HepG2 (cell line): ENCODE measurements around the gene TMEM222. TPM values are rescaled to one million over a fixed set of nuclear protein-coding genes. Genes with fewer than 3 reads are reported as not detected.

Experiments used
- ETV5 ChIP-seq: IDR thresholded peaks from 2 replicates; pipeline ENCODE4 v1.6.1; 2018; ENCODE audit warnings: missing biosample characterization, missing genetic modification reagents, inconsistent platforms, borderline replicate concordance
- HOXA5 ChIP-seq: sonication (generic); formaldehyde crosslinking; IDR thresholded peaks from 2 replicates; pipeline ENCODE4 v1.4.0; 2020; ENCODE audit warnings: missing genetic modification reagents
- SAP130 ChIP-seq: IDR thresholded peaks from 2 replicates; pipeline ENCODE4 v1.6.1; 2016; ENCODE audit warnings: low read depth
- SETDB1 ChIP-seq: sonication (generic); formaldehyde crosslinking; IDR thresholded peaks from 2 replicates; pipeline ENCODE4 v1.5.1; 2020; ENCODE audit warnings: missing genetic modification reagents, mild to moderate bottlenecking, borderline replicate concordance
- SNAPC4 ChIP-seq: sonication (generic); formaldehyde crosslinking; IDR thresholded peaks from 2 replicates; pipeline ENCODE4 v1.4.0; 2020; ENCODE audit warnings: mild to moderate bottlenecking, missing genetic modification reagents
- TRIM24 ChIP-seq: sonication (generic); formaldehyde crosslinking; IDR thresholded peaks from 2 replicates; pipeline ENCODE4 v1.8.0; 2022; ENCODE audit warnings: mild to moderate bottlenecking, missing genetic modification reagents
- ZFY ChIP-seq: sonication (generic); formaldehyde crosslinking; IDR thresholded peaks from 2 replicates; pipeline ENCODE4 v1.4.0; 2020; ENCODE audit warnings: missing genetic modification reagents
- ZNF260 ChIP-seq: sonication (generic); formaldehyde crosslinking; IDR thresholded peaks from 2 replicates; pipeline ENCODE4 v1.4.0; 2020; ENCODE audit warnings: missing genetic modification reagents, low read depth, mild to moderate bottlenecking, borderline replicate concordance
- ZNF460 ChIP-seq: sonication (generic); formaldehyde crosslinking; IDR thresholded peaks from 2 replicates; pipeline ENCODE4 v1.5.1; 2020; ENCODE audit warnings: missing genetic modification reagents, mild to moderate bottlenecking, borderline replicate concordance
- polyA plus RNA-seq, 8 experiments: library from polyadenylated mRNA; depleted of rRNA in 3 of 8; stranded (reverse) in 7 of 8; unstranded in 1 of 8; fragments of >200 nt; fragmentation: Illumina TruSeq in 4 of 8; extraction: Trizol in 4 of 8; gene quantifications; 2 replicates each; pipeline versions ENCODE4 v1.2.1 to v1.2.3, GENCODE V29; 2011 to 2016; ENCODE audit warnings: low read depth in 4 of 8, missing spikeins in 1 of 8, mixed read lengths in 1 of 8; ENCODE audit not compliant: insufficient read depth in 1 of 8
- total RNA-seq, 5 experiments: library from RNA; depleted of rRNA; stranded (reverse); fragments of >200 nt; fragmentation: Illumina TruSeq; extraction: Trizol; gene quantifications; 2 replicates each; pipeline ENCODE4 v1.2.3, GENCODE V29; 2016; ENCODE audit warnings: low read depth in 1 of 5
- TF ChIP-seq, protein P1 (sequence below): sonication (generic); formaldehyde crosslinking; IDR thresholded peaks from 2 replicates; pipeline ENCODE4 v1.8.1; 2023; ENCODE audit warnings: mild to moderate bottlenecking, missing genetic modification reagents
- TF ChIP-seq, protein P2 (sequence below): sonication (generic); formaldehyde crosslinking; IDR thresholded peaks from 2 replicates; pipeline ENCODE4 v1.5.1; 2020; ENCODE audit warnings: mild to moderate bottlenecking, missing genetic modification reagents
- TF ChIP-seq, protein P3 (sequence below): IDR thresholded peaks from 2 replicates; pipeline ENCODE4 v1.6.1; 2016; ENCODE audit warnings: missing genetic modification reagents, missing compliant biosample characterization
- TF ChIP-seq, protein P4 (sequence below): sonication (generic); formaldehyde crosslinking; IDR thresholded peaks from 2 replicates; pipeline ENCODE4 v1.4.0; 2020; ENCODE audit warnings: missing genetic modification reagents

Gene TMEM222
- total and polyA plus RNA-seq, 2 of the 13 experiments (the other 11 are each of a cell fraction or from before 2014, with no cell fraction given), result 22.7 to 29.6 TPM

DNA sequence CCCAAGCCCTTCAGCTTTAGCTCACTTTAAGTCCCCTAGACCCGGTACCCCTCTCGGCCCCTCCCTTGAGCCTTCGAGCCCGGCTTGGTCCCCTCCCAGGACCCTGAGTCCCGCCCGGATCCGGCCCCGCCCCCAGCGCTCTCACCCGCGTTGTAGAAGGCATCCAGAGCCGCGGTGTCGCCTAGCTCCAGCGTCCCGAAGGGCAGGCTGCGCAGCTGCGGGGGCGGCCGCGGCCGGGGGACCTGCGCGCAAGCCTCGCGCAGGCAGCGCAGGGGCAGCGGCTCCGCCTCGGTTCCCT, 44.1 kb downstream of the TMEM222 start (continued):
- TF ChIP-seq, protein P1, sequence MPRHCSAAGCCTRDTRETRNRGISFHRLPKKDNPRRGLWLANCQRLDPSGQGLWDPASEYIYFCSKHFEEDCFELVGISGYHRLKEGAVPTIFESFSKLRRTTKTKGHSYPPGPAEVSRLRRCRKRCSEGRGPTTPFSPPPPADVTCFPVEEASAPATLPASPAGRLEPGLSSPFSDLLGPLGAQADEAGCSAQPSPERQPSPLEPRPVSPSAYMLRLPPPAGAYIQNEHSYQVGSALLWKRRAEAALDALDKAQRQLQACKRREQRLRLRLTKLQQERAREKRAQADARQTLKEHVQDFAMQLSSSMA, result no peak
- no peak for TF ChIP-seq HOXA5 (CRISPR knock-in tag)
- TF ChIP-seq ETV5 (CRISPR knock-in tag), result 0 out of 2 replicates have a peak, but pooled peaks have one; percentile 10
- no peak for TF ChIP-seq ZNF260 (CRISPR knock-in tag)
- no peak for TF ChIP-seq ZNF460 (CRISPR knock-in tag)
- peak; percentile 40; the same call in 1 of the 2 replicates for TF ChIP-seq ZFY (CRISPR knock-in tag)
- no peak for TF ChIP-seq SETDB1 (CRISPR knock-in tag)
- TF ChIP-seq TRIM24, result no peak
- TF ChIP-seq, protein P2, sequence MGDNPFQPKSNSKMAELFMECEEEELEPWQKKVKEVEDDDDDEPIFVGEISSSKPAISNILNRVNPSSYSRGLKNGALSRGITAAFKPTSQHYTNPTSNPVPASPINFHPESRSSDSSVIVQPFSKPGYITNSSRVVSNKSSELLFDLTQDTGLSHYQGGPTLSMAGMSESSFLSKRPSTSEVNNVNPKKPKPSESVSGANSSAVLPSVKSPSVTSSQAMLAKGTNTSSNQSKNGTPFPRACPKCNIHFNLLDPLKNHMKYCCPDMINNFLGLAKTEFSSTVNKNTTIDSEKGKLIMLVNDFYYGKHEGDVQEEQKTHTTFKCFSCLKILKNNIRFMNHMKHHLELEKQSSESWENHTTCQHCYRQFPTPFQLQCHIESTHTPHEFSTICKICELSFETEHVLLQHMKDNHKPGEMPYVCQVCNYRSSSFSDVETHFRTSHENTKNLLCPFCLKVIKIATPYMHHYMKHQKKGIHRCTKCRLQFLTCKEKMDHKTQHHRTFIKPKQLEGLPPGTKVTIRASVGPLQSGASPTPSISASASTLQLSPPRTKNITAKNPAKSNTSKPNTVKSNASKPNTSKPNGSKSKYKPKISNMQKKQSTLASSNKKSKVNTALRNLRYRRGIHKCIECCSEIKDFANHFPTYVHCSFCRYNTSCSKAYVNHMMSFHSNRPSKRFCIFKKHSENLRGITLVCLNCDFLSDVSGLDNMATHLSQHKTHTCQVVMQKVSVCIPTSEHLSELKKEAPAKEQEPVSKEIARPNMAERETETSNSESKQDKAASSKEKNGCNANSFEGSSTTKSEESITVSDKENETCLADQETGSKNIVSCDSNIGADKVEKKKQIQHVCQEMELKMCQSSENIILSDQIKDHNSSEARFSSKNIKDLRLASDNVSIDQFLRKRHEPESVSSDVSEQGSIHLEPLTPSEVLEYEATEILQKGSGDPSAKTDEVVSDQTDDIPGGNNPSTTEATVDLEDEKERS, result no peak
- no peak for TF ChIP-seq SNAPC4
- TF ChIP-seq, protein P3, sequence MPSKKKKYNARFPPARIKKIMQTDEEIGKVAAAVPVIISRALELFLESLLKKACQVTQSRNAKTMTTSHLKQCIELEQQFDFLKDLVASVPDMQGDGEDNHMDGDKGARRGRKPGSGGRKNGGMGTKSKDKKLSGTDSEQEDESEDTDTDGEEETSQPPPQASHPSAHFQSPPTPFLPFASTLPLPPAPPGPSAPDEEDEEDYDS (CRISPR knock-in tag), result no peak
- TF ChIP-seq, protein P4, sequence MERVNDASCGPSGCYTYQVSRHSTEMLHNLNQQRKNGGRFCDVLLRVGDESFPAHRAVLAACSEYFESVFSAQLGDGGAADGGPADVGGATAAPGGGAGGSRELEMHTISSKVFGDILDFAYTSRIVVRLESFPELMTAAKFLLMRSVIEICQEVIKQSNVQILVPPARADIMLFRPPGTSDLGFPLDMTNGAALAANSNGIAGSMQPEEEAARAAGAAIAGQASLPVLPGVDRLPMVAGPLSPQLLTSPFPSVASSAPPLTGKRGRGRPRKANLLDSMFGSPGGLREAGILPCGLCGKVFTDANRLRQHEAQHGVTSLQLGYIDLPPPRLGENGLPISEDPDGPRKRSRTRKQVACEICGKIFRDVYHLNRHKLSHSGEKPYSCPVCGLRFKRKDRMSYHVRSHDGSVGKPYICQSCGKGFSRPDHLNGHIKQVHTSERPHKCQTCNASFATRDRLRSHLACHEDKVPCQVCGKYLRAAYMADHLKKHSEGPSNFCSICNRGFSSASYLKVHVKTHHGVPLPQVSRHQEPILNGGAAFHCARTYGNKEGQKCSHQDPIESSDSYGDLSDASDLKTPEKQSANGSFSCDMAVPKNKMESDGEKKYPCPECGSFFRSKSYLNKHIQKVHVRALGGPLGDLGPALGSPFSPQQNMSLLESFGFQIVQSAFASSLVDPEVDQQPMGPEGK (CRISPR knock-in tag), result peak; percentile 39; the same call in 1 of the 2 replicates
- TF ChIP-seq SAP130 (CRISPR knock-in tag), result peak; percentile 5; the same call in 1 of the 2 replicates
